ENCODE measurements around the gene WDR88.

- TF ChIP-seq, protein P1, sequence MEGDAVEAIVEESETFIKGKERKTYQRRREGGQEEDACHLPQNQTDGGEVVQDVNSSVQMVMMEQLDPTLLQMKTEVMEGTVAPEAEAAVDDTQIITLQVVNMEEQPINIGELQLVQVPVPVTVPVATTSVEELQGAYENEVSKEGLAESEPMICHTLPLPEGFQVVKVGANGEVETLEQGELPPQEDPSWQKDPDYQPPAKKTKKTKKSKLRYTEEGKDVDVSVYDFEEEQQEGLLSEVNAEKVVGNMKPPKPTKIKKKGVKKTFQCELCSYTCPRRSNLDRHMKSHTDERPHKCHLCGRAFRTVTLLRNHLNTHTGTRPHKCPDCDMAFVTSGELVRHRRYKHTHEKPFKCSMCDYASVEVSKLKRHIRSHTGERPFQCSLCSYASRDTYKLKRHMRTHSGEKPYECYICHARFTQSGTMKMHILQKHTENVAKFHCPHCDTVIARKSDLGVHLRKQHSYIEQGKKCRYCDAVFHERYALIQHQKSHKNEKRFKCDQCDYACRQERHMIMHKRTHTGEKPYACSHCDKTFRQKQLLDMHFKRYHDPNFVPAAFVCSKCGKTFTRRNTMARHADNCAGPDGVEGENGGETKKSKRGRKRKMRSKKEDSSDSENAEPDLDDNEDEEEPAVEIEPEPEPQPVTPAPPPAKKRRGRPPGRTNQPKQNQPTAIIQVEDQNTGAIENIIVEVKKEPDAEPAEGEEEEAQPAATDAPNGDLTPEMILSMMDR (IDR thresholded peaks at IDR 0.05; ENCODE audit: low read length), result no peak
- no peak for TF ChIP-seq EZH2 (IDR thresholded peaks at IDR 0.05; ENCODE audit: borderline replicate concordance, low read length)
Observed at GRCh38 chr19:33114312-33114711, 17.6 kb upstream of the WDR88 start.
